ENCODE data around the gene NIPA2. TPM values are rescaled to one million over a fixed set of nuclear protein-coding genes. Genes with fewer than 3 reads are reported as not detected.

Gene NIPA2
- polyA plus RNA-seq, 3 donors, result 26.7 to 75.8 (median 49.0) TPM

- no peaks in the 10 kb centered on the region for H3K79me2 ChIP-seq (ENCODE audit: insufficient read depth, low read length)
- Mint-ChIP-seq H3K4me3 (no peak overlapping the region), H3K36me3 (no peaks in the 10 kb centered on the region), H3K27ac (no peak overlapping the region), H3K4me1 (no peaks in the 10 kb centered on the region), H3K9me3 (peaks cover 0 to 2% (median 0%) of the 10 kb centered on the region in 7 donors), H3K27me3 (ENCODE audit: low read depth in 3 of 3) (peaks cover 0 to 2% (median 0%) of the 10 kb centered on the region in 3 donors)
- intact Hi-C loops (cut with micrococcal nuclease), result loop anchor here in 1 of 2 donors (10.0 kb wide), 1 partner anchor 57 kb away; no protein-coding TSS in a partner anchor
- H3K4me3 ChIP-seq (replicated peaks in 1 of 3; ENCODE audit: low read depth in 2 of 3, low read length in 3 of 3), result no peak overlapping the region
- no peaks in the 10 kb centered on the region for H4K20me1 ChIP-seq (ENCODE audit: insufficient read depth, low read length)
- no peak overlapping the region for H2AFZ ChIP-seq (ENCODE audit: insufficient read depth, low read depth, low read length, poor library complexity, severe bottlenecking)
- no peak overlapping the region for H3K4me2 ChIP-seq (replicated peaks; ENCODE audit: extremely low read depth, low read length, poor library complexity, severe bottlenecking)
- TF ChIP-seq, protein P1, sequence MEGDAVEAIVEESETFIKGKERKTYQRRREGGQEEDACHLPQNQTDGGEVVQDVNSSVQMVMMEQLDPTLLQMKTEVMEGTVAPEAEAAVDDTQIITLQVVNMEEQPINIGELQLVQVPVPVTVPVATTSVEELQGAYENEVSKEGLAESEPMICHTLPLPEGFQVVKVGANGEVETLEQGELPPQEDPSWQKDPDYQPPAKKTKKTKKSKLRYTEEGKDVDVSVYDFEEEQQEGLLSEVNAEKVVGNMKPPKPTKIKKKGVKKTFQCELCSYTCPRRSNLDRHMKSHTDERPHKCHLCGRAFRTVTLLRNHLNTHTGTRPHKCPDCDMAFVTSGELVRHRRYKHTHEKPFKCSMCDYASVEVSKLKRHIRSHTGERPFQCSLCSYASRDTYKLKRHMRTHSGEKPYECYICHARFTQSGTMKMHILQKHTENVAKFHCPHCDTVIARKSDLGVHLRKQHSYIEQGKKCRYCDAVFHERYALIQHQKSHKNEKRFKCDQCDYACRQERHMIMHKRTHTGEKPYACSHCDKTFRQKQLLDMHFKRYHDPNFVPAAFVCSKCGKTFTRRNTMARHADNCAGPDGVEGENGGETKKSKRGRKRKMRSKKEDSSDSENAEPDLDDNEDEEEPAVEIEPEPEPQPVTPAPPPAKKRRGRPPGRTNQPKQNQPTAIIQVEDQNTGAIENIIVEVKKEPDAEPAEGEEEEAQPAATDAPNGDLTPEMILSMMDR (IDR thresholded peaks at IDR 0.05), result no peak
- H3K9me3 ChIP-seq (replicated peaks in 1 of 2; ENCODE audit: control insufficient read depth in 1 of 2, insufficient read depth in 1 of 2, low read length in 2 of 2), result no peaks in the 10 kb centered on the region
- no peak overlapping the region for H3K9ac ChIP-seq (ENCODE audit: insufficient read depth, low read length, poor library complexity, severe bottlenecking)
- H3K27me3 ChIP-seq (ENCODE audit: control insufficient read depth in 2 of 2, insufficient read depth in 2 of 2, low read length in 2 of 2), result no peaks in the 10 kb centered on the region
- no peak for DNase-seq
- H3K4me1 ChIP-seq (ENCODE audit: control insufficient read depth in 1 of 2, insufficient read depth in 2 of 2, low read length in 2 of 2), result no peaks in the 10 kb centered on the region
- H3K27ac ChIP-seq (ENCODE audit: low read depth in 1 of 2, low read length in 2 of 2), result no peak overlapping the region
- no peaks in the 10 kb centered on the region for H3K36me3 ChIP-seq (replicated peaks in 1 of 2; ENCODE audit: control insufficient read depth in 1 of 2, insufficient read depth in 2 of 2, low read length in 2 of 2)
- 85% methylated on average over 2 of the region's 4 CpGs for whole genome bisulfite sequencing (ENCODE audit: insufficient coverage)
Measured at GRCh38 chr15:22808240-22808639, 30.2 kb upstream of the NIPA2 start.

DNA sequence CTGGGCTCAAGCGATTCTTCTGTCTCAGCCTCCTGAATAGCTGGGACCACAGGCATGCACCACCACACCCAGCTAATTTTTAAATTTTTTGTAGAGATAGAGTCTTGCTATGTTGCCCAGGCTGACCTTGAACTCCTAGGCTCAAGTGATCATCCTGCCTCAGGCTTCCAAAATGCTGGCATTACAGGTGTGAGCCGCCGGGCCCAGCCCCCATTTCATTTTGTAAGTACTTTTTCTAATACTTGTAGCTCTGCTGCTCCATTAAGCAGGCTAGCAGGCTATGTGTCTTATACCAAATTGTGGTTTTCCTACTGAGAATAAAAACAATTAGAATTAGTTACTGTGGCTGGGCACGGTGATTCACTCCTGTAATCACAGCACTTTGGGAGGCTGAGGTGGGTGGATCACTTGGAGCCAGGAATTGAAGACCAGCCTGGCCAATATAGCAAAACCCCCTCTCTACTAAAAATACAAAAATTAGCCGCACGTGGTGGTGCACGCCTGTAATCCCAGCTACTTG, 29.6 kb upstream of the NIPA2 start:
- H3K27ac Mint-ChIP-seq, result no peak overlapping the region
- Histone ChIP-seq H4K20me1 (ENCODE audit: insufficient read depth, low read length) (no peaks in the 10 kb centered on the region), H3K9ac (ENCODE audit: insufficient read depth, low read length, poor library complexity, severe bottlenecking) (no peak overlapping the region), H3K4me2 (replicated peaks; ENCODE audit: extremely low read depth, low read length, poor library complexity, severe bottlenecking) (no peak overlapping the region), H3K27me3 (ENCODE audit: control insufficient read depth in 2 of 2, insufficient read depth in 2 of 2, low read length in 2 of 2) (no peaks in the 10 kb centered on the region), H3K4me3 (replicated peaks in 1 of 3; ENCODE audit: low read depth in 2 of 3, low read length in 3 of 3) (no peak overlapping the region), H3K79me2 (ENCODE audit: insufficient read depth, low read length) (no peaks in the 10 kb centered on the region), H2AFZ (ENCODE audit: insufficient read depth, low read depth, low read length, poor library complexity, severe bottlenecking) (no peak overlapping the region), H3K27ac (ENCODE audit: low read depth in 1 of 2, low read length in 2 of 2) (no peak overlapping the region), H3K36me3 (replicated peaks in 1 of 2; ENCODE audit: control insufficient read depth in 1 of 2, insufficient read depth in 2 of 2, low read length in 2 of 2) (no peaks in the 10 kb centered on the region), H3K4me1 (ENCODE audit: control insufficient read depth in 1 of 2, insufficient read depth in 2 of 2, low read length in 2 of 2) (no peaks in the 10 kb centered on the region), H3K9me3 (replicated peaks in 1 of 2; ENCODE audit: control insufficient read depth in 1 of 2, insufficient read depth in 1 of 2, low read length in 2 of 2) (no peaks in the 10 kb centered on the region)
- TF ChIP-seq, protein P1 (IDR thresholded peaks at IDR 0.05), result no peak
- no peaks in the 10 kb centered on the region for H3K4me1 Mint-ChIP-seq
- H3K36me3 Mint-ChIP-seq, result no peaks in the 10 kb centered on the region
- intact Hi-C loops (cut with micrococcal nuclease), result loop anchor here in 1 of 2 donors (10.0 kb wide), 1 partner anchor 56 kb away; no protein-coding TSS in a partner anchor
- 100% methylated on average over 1 of the region's 7 CpGs for WGBS (ENCODE audit: insufficient coverage)
- H3K4me3 Mint-ChIP-seq, result no peak overlapping the region
- no peak for DNase-seq
- peaks cover 0 to 2% (median 0%) of the 10 kb centered on the region in 3 donors for H3K27me3 Mint-ChIP-seq (ENCODE audit: low read depth in 3 of 3)
- peaks cover 0 to under 1% (median 0%) of the 10 kb centered on the region in 7 donors for H3K9me3 Mint-ChIP-seq
